GM18868 (cell line): ENCODE results near the gene KIF25.

ENCODE experiments used
- ATAC-seq: cut with Tn5 transposase; IDR thresholded peaks from one replicate; pipeline ENCODE4 v1.9.1; 2021; ENCODE audit warnings: mild to moderate bottlenecking, moderate library complexity; ENCODE audit not compliant: unreplicated experiment

The KIF25 gene

DNA sequence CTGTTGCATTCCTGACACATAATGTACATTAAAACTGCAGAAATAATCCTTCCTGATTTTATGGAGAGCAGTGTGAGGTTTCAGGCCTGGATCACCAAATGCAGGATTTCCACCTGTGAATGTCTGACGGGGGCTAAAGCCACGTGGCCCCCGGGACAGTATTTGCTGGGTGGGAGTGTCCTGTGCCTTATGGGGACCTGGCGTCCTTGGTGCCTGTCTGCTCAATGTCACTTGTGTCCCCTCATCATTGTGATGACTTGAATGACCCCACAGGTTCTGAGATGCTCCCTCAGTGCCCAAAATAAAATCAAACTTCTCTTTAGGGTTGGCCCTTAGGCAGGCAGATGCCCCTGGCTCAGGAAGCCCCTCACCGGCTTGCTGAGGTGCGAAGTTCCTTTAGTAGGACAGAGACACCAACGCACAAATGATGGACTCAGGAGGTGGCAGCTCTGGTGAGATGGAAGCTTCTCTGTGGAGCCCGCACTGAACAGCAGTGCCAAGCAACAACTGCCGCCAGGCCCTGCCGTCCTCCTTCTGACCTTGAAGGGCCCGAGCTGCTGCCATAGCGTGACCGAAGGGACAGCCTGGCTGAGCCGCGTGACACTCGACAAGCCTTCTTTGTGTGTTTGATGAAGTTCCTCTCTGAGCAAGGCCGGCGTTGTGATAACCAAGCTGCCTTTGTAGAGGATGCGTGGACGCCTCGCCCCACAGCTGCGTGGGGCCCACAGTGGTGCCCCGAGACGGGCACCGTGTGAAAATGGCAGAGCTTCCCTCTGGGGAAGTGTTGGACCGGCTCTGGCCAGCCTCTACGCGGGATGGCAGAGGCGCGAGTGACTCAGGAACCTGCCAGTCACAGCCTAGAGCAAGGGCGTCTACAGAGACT is 50.6 kb downstream of the KIF25 start:
- ATAC-seq: no peak

DNA sequence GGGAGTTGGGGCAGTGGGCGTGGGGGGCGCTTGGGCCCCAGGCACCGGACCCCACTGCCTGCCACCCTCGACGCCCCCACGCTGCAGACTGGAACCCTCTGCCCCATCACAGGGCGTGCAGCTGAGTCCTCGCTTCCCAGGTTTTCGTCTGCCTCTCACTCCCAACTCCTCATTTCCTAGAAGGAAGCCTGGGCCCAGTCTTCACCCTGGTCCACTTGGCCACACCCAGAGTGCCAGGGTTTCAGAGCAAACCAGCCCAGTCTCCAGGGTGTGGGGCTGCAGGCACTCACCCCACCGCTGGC is 51.2 kb downstream of the KIF25 start:
- no peak for ATAC-seq

DNA sequence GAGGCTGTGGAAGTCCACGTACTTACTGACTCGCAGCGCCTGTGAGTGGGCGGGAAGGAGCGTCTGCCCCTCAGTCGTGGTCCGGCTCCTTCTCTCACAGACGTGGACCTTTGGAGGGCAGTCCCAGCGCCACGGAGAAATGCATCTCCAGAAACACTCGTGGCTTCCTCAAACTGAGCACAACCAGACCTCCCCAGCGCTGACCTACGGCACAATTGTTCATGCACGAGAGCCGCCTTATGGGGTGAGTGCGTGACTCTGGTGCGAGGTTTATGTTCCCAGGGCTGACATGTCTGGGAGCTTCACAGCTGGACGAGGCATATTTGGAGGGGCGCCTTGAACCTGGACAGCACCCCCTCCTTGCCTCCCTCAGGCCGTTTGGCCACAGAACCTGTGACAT is 51.8 kb downstream of the KIF25 start:
- ATAC-seq: no peak

DNA sequence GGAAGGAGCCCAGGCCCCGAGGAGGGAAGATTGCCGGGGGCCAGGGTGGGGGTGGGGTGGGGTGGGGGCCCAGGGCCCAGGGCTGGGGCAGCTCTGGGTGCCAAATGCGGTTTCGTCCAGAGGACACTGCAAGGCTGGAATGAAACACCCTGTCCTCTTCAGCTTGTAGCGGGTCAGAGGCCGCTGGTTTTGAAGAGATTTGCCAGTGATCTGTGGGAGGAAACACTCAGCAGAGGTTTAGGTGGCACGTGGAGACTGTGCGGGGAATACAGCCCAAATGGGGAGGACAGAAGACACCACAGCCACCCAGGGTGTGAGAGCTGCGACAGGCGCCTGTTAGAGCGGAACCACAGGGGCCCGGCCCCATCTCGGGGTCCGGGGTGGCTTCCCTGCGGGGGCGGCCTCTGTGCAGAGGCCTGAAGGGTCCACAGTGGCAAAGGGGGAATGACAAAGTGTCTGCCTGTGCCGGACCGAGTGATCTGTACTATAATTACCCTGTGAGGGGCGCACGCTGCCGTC is 52.3 kb downstream of the KIF25 start:
- ATAC-seq: no peak

DNA sequence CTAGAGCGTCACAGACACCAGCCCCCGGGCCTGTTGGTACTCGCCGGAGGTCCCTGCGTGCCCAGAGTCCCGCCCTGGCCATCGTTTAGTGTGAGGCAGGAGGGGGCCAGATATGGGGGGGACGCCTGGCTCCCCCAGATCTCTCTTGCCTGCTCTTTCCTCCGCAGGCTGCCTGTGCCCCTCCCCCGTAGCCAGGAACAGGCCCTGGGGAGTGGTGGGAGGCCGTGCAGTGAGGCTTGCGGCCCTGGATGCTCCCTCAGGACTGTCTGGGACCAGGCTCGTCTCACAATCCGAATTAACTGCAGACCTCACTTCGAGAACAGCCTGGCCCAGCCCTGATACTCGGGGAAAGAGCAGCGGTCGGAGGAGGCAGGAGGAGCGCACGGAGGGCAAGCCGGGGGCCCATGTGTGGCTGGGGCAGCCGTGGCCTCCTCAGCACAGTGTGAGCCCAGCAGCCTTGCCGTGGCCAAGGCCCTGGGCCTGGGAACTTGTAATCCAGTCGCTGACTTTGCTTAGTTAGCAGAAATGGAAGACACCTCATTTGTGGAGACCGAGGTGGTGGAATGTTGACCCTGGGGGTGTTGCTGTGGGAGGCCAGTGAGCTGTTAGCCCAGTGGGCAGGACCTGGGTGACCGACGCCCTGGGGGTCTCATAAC is 52.9 kb downstream of the KIF25 start:
- no peak for ATAC-seq

DNA sequence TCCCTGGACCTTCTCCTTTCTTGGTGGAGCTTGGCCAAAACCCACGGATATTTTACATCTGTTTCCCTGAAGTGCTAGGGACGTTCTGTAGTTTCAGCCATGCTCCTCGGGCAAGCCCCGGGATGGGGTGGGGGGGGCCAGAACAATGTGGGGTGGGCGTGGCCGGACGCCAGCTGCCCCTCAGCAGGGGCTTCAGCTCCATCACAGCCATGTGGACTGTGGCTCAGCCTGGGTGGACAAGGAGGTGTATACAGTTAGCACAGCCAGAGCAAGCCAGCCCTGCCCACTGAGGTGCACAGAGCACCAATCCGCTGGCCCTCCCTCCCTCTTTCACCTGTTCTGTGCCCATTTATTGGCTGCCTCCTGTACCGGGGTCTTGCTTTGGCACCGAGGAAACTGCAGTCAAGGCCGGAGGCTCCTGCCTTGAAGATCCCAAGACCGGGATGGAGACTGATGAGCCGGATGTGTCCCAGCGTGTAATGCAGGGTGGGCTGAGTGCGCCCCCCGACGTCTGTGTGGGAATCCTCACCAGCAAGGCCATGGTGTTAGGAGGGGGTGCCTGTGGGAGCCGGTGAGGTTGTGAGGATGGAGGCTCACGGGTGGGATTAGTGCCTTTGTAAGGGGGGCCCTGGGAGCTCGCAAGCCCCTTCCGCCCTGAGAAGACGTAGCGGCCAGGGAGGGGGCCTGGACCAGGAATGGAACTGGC is 53.6 kb downstream of the KIF25 start:
- ATAC-seq: no peak

DNA sequence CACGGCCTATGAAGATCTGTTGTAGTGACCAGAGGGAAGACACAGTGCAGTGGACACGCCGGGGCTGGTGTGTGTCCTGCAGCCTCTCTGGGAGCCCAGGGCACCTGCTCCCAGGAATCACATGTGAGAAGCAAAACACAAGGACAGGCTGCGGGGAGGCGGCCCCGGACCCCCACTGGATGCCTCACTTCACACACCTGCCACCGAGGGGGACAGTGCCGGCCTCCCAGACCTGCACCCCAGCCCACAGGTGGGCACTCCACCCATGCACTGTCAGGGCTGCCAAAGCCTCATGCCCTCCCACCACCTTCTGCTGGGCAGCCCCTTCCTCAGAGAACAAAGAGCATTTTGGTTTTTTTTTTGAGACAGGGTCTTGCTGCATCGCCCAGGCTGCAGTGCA is 54.2 kb downstream of the KIF25 start:
- no peak for ATAC-seq

DNA sequence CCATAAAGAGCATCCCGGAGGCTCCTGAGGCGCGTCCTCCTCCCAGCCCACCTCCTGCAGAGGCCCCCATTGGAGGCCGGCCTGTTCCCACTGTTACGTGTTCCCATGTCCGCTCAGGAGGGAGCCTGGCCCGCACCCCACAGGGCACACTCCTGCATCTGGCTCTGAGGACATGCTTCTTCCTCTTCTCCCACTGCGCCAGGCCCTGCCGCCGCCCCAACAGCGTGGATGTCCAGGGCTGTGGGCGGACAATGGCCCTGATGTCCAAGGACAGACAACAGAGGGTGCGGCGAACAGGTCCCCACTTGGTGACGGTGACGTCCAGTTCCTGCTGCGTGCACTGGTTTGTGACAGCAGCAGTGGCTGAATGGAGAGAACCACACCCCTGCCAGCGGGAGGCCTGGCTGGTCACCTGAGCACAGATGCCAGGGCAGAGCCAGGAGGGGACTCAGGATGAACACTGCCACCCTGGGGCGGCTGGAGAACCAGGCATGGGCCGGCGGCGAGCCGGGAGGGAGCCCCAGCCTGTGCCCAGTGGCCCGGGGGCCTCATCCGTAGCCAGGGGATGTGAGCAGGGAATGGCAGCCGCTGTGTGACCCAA is 54.9 kb downstream of the KIF25 start:
- no peak for ATAC-seq

DNA sequence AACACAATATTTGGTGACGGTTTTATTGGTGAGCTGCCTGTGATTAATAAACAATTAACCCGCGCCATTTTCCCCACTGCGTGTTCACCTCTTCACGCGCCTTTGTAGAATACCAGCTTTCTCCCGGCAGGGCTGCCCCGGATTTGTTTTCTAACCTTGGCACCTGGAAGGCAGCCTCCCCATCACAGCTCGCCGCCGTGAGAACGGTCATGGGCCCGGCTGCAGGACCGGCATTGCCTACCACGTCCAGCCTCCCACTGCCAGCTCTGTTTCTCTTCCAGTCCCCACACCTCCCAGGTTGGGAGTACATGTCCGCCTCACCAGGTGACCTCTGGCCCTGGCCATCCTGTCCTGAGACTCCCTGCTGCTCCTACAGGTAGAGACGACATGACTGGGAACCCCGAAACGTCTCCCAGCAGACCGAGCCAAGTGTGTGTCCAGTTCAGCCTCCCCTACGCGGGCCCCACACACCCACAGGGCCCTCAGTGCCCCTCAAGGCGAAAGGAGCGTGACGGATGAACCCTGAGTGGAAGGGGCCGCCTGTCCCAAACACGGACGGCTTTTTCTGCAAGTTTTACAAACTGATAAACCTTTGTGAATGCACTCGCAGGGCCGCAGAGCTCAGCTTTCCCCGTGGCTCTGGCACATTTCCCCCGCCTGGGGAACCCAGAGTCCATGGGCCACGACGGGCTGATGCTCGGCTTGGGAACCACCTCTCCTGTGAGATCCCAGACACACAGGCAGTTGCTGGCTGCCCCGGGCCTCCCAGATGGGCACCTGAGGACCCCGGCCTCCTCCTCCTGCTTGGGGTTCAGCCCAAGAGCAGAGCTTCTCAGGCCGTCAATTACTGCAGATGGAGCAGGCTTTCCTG is 55.9 kb downstream of the KIF25 start:
- no peak for ATAC-seq

DNA sequence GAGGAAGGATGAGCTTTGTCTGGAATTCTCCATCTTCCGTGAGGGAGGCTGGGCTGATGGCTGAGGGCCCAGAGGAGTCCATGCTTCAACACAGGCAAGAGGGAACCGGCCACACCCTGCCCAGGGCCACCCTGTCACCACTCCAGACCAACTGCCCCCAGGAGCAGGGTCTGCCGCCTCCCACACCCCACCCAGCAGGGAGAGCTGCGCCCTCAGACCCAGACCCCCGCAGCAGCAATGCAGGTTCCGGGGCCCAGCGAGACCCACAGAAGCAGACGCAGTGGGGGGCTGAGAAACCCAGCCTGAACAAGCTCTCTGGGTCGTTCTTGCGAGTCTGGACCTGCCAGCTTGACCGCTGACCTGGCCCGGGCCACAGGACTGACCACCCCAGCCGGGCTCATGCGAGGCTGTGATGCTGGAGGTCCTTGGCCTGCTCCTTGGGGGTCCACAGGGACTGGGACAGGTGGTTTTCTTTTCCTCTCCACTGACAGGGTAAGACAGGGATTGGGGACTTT is 56.5 kb downstream of the KIF25 start:
- no peak for ATAC-seq

DNA sequence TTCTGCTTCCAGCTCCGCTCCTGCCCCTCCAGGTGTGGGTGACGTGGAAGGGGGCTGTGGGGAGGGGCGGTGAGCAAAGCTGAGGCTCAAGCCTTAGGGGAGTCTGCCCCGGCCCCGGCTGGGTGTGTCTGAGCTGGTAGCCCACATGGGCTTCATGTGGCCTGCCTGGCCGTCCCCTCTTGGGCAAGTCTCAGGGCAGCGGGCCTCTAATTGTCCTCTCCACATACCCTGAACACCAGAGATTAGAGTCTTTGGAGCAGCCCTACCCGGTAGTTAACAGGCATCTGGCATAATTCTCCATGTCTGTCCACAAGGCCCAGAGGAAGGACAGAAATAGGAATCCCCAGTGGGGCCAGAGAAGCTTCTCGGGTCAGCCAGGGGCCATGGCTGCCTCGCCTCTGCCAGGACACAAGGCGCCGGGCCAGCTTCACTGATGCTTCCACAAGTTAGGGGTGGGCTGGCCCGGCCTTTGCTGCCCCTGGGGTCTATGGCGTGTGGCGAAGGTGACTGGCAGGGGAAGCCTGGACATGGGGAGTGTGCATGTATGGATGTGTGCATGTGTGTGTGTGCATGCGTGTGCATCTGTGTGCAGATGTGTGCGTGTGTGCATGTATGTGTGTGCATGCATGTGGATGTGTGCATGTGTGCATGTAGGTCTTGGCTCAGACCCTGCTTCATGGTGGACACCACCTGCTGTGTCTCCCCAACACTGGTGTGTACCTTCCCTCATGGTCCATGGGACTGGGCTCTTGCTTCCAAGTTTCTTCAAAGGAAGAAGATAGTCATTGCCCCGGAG is 57.5 kb downstream of the KIF25 start:
- no peak for ATAC-seq

DNA sequence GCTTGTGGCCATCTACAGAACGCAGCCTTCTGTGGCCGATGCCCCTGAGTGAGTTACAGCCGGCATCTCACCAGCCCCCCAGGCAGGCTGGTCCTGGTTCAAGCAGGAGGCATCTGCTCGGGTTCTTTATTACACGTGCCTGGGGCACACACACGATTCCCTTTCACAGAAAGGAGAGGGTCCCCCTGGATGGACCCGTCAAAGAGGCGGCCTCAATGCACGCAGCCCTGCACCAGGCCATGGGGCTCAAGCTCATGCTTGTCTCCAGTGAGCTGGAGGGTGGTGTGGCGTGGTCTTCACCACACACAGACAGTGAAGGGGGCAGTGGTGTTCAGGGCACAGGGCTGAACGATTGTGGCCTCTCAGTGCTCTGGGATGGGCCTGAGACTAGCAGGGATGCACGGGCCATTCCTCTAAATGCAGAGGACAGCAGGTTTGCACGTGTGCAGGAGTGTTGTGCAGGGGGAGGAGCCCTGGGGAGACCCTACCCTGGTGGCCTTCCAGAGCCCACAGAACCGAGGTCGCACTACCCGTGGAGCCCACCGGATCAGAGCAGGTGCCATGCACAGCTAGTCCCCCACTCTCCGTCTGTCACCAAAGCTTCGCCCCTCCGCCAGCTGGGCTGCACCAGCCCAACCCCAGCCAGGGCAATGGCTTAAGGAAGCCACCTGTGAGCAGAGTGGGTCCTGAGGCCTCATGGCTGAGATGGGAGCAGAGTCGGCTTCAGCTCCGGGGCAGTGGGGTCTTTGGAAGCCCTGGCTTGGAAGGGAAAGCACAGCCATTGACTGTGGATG is 58.4 kb downstream of the KIF25 start:
- no peak for ATAC-seq

DNA sequence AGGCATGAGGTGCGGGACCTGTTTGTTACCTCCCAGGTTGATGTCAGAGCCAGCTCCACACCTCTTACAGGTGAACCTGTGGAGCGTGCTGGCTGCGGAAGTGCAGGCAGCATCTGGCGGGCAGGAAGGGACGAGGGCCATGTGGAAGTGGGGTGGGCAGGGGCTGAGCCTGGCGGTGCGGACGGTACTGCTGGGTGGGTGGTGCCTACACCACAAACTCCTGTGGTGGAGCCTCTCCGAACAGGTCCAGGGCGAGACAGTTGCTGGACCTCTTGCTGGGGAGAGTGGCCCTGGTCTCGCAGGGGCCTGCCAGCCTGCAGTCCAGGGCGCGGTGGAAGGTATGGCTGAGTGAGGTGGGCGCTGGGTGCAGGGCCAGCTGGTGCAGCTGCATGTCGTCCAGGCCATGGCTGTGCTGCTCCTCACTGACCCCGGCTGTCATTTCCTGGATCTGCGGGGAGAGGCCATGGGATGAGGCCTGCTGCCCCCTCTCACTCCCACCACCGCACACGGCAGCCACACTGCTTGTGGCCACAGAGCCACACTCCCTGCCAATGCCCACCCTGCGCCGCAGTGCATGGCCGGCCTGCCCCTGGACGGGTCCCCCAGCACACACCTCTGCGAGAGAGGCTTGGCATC is 59.5 kb downstream of the KIF25 start:
- ATAC-seq: no peak

DNA sequence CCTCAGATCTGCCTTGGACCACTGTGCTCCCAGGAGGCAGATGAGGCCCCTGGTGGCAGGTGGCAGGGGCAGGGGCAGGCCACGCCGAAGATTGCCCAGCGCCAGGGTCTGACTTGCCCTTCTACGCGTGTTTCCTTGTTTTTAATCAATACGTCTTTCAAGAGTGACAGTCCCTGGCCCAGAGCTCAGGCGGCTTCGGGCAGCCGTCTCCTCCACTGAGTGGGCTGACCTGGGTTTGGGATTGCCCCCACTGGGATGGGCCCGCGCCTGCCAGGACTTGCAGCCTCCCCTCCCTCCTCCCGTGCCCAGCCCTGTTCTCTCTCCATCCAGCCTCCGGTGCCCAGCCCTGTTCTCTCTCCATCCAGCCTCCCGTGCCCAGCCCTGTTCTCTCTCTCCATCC is 60.4 kb downstream of the KIF25 start:
- no peak for ATAC-seq

DNA sequence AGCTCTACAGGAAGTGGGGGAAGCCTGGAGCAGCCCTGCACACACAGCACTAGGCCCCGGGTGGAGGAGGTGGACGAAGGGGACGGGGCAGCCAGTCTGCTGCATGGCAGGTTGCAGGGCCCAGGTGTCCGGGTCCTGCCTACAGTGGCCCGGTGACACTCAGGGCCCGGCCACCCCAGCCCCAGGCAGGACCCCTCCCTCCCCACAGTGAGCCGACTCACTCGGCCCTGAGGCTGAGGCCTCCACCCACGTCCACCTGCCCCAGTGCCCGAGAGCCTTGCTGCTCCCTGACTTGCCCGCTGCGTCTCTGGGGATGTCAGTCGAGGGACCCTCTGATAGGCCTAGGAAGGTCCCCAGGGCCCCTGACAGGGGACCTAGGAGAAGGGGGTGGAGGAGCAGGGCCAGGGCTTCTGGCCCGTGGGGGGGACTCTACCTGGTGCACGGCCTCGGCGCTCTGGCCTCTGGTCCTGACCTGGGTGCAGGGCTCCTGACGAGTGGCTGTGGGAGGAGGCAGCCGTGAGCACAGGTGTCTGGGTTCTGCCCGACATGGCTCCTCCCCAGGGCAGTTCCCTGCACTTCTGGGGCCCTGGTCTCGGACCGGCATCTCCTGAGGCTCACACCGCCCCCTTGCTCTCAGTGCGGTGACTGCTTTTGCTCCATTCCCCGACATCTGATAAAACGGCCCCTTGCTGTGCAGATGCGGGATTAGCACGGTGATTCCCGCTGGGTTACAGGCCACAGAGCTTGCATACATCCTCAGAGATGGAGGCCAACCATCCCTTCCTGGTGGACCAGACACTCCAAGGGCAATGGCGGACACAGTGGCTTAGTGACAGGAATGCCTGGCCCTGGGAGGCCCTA is 61.5 kb downstream of the KIF25 start:
- no peak for ATAC-seq

DNA sequence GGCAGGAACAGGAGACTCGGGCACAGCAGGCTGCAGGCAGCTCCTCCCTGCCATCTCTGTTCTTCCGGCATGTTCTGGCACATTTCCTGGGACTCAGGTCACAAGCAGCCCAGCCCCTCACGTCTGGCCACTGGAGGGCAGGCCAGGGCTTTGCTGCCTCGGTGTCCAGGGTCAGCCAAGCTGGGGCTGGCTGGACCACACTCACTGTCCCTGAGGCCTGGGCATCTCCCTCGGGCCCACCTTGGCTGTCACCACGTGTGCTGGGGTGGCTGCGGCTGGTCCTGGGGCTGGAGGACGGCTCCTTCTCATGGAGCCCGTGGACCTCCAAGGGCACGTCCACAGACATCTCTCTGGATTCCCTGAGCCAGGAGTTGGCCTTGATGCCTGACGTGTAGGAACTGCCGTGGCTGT is 63.1 kb downstream of the KIF25 start:
- ATAC-seq: no peak
